A549 (cell line): ENCODE results near the gene PCGF3.
"Not testable (repeated sequence)": the region's sequence is repeated elsewhere in the genome, so short reads cannot be mapped to it uniquely, and the experiment has no call there.

Experiments
- CBX8 ChIP-seq: fragments of 200-600 bp; sonication (generic); IDR thresholded peaks from 2 replicates; pipeline ENCODE4 v1.6.1; 2016
- CEBPB ChIP-seq, 2 experiments: fragments of >200 bp in 1 of 2; sonication (Bioruptor Twin) in 1 of 2; formaldehyde crosslinking in 1 of 2; IDR thresholded peaks; 2 replicates each; pipeline ENCODE4 v1.6.1; 2012 to 2016
- CTCF ChIP-seq: fragments of >200 bp; sonication (Bioruptor Twin); formaldehyde crosslinking; IDR thresholded peaks from 3 replicates; pipeline ENCODE4 v1.5.1; 2016
- EP300 ChIP-seq, 2 experiments: fragments of >200 bp; sonication (Bioruptor Twin); formaldehyde crosslinking; IDR thresholded peaks; 2 replicates in 1 of 2; 3 replicates in 1 of 2; pipeline ENCODE4 v1.6.1; 2016 to 2017
- HDAC2 ChIP-seq: fragments of 200-600 bp; sonication (generic); IDR thresholded peaks from 2 replicates; pipeline ENCODE4 v1.6.1; 2016
- HOXA7 ChIP-seq: fragments of 250-450 bp; sonication (Bioruptor Pico); IDR thresholded peaks from 2 replicates; pipeline ENCODE4 v1.5.0; 2020; ENCODE audit warnings: mild to moderate bottlenecking, moderate library complexity
- KDM1A ChIP-seq: fragments of 200-600 bp; sonication (generic); IDR thresholded peaks from 2 replicates; pipeline ENCODE4 v1.6.1; 2016; ENCODE audit warnings: low read depth, mild to moderate bottlenecking
- REST ChIP-seq: fragments of 200-600 bp; sonication (generic); IDR thresholded peaks from 2 replicates; pipeline ENCODE4 v1.6.1; 2016; ENCODE audit warnings: antibody characterized with exemption, mild to moderate bottlenecking, moderate library complexity
- USF2 ChIP-seq: fragments of 450-650 bp; IDR thresholded peaks from 2 replicates; pipeline ENCODE4 v1.6.1; 2014; ENCODE audit warnings: antibody characterized with exemption

- not testable (repeated sequence) for TF ChIP-seq CTCF; HOXA7 (CRISPR knock-in tag); CEBPB (IDR thresholded peaks at IDR 0.05); KDM1A; REST; EP300 (IDR thresholded peaks at IDR 0.05); HDAC2; CBX8; USF2
Observed at GRCh38 chr4:806979-807378, 101.3 kb downstream of the PCGF3 start.
